T-helper 1 cell treated with Interleukin-12 subunit alpha and Interleukin-12 subunit beta and Interleukin-4 antibody, amounts not matched to agents 30 μg/mL and 1 μg/mL, for 36 hours (primary cell): ENCODE data around the gene MED27.

Source experiments
- H3K27ac Mint-ChIP-seq: one replicate; pipeline ENCODE4 v1.8.0; 2021; ENCODE audit warnings: mild to moderate bottlenecking, mixed read lengths
- H3K27me3 Mint-ChIP-seq: one replicate; pipeline ENCODE4 v1.8.0; 2021; ENCODE audit warnings: low read depth, mixed read lengths
- H3K36me3 Mint-ChIP-seq: one replicate; pipeline ENCODE4 v1.8.0; 2021; ENCODE audit warnings: low read depth, mixed read lengths
- H3K4me1 Mint-ChIP-seq: one replicate; pipeline ENCODE4 v1.8.0; 2021; ENCODE audit warnings: low read depth, mixed read lengths
- H3K4me3 Mint-ChIP-seq: one replicate; pipeline ENCODE4 v1.8.0; 2021; ENCODE audit warnings: mild to moderate bottlenecking, moderate library complexity, mixed read lengths
- H3K9me3 Mint-ChIP-seq: one replicate; pipeline ENCODE4 v1.8.0; 2021; ENCODE audit warnings: mixed read lengths

The MED27 gene

DNA sequence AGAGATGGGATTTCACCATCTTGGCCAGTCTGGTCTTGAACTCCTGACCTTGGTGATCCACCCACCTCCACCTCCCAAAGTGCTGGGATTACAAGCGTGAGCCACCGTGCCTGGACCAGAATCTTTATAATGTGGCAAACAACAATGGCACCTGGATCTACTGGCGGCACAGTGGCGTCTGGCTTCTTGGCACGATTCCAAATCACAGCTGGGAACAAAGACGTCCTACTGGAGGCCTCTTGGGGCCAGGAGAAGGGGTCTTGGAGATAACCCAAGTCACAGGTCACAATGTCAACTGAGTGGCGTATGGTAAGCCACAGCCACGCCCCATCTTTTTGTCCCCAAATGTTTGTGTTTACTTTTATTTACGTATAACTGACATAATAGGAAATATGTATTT is 262.0 kb downstream of the MED27 start:
- H3K9me3 Mint-ChIP-seq = no peaks in the 10 kb centered on the region
- no peak overlapping the region for H3K27ac Mint-ChIP-seq
- no peaks in the 10 kb centered on the region for H3K36me3 Mint-ChIP-seq
- H3K4me1 Mint-ChIP-seq = no peaks in the 10 kb centered on the region
- H3K27me3 Mint-ChIP-seq = peaks cover 12% of the 10 kb centered on the region
- H3K4me3 Mint-ChIP-seq = no peak overlapping the region

GRCh38 chr9:131817073-131817472 is 262.6 kb downstream of the MED27 start:
- Mint-ChIP-seq H3K4me1 (no peaks in the 10 kb centered on the region), H3K4me3 (no peak overlapping the region), H3K27ac (no peak overlapping the region), H3K36me3 (no peaks in the 10 kb centered on the region), H3K9me3 (no peaks in the 10 kb centered on the region), H3K27me3 (peaks cover 12% of the 10 kb centered on the region)

- no peaks in the 10 kb centered on the region for H3K4me1 Mint-ChIP-seq
- no peak overlapping the region for H3K27ac Mint-ChIP-seq
- H3K27me3 Mint-ChIP-seq = peaks cover 18% of the 10 kb centered on the region
- no peak overlapping the region for H3K4me3 Mint-ChIP-seq
- H3K36me3 Mint-ChIP-seq = no peaks in the 10 kb centered on the region
- H3K9me3 Mint-ChIP-seq = no peaks in the 10 kb centered on the region
Measured at GRCh38 chr9:131815970-131816873, 263.4 kb downstream of the MED27 start.

DNA sequence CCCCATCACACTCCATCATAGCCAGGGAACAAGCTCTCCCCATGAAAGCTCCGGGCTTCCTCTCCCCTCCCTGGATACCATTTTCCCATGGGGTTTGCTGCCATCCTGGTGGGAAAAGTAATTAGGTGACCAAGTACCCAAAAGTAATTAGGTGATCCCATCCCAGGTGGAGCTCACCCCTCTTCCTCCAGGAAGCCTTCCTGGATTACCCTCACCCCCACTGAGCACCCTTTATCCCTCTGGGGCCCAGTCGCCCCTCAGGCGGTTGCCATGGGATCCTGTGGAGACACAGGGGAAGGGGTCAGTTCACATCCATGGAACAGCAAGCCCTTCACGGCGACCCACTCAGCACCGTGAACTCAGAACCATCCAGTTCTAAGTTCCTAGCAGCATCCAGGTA is 265.0 kb downstream of the MED27 start:
- H3K9me3 Mint-ChIP-seq = no peaks in the 10 kb centered on the region
- peaks cover 13% of the 10 kb centered on the region for H3K27me3 Mint-ChIP-seq
- H3K4me1 Mint-ChIP-seq = no peaks in the 10 kb centered on the region
- H3K4me3 Mint-ChIP-seq = no peak overlapping the region
- no peaks in the 10 kb centered on the region for H3K36me3 Mint-ChIP-seq
- H3K27ac Mint-ChIP-seq = no peak overlapping the region

- Mint-ChIP-seq H3K9me3 (no peaks in the 10 kb centered on the region), H3K27ac (no peak overlapping the region), H3K27me3 (peaks cover 19% of the 10 kb centered on the region), H3K36me3 (no peaks in the 10 kb centered on the region), H3K4me1 (no peaks in the 10 kb centered on the region), H3K4me3 (no peak overlapping the region)
Measured at GRCh38 chr9:131813116-131813515, 266.6 kb downstream of the MED27 start.

DNA sequence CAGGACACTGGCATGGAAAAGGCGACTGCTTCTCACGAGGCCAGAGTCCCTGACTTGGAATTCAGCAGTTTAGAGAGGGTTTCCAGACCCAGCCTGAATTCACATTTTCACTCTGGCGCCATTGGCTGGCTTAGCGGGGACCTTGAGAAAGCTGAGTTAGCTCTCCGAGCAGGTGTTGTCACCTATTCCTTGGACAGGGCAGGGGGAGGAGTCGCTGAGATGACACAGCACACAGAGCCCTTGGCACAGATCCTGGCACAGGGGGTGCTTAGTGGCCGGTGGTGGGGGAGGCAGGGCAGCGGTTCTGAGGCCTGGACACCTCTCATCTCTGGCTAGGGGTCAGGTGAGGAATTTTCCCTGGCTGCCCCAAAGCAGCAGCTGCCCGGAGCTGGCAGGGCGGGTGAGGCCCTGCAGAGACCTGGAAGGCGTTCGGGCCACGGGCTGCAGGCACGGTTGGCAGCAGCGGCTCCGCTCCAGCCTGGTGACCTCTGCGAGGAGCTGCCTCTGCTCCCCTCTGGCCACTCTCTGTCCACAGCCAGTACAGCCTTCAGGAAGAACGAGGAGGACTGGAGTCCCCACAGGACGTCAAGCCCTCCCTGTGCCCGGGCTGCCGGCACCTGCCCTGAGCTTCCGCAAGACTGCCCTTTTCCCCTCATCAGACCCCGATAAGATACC is 267.4 kb downstream of the MED27 start:
- Mint-ChIP-seq H3K27me3 (peaks cover 19% of the 10 kb centered on the region), H3K4me3 (no peak overlapping the region)

GRCh38 chr9:131811405-131811804 is 268.3 kb downstream of the MED27 start:
- H3K4me3 Mint-ChIP-seq = no peak overlapping the region
- no peaks in the 10 kb centered on the region for H3K36me3 Mint-ChIP-seq
- peaks cover 17% of the 10 kb centered on the region for H3K27me3 Mint-ChIP-seq
- no peak overlapping the region for H3K27ac Mint-ChIP-seq
- H3K9me3 Mint-ChIP-seq = no peaks in the 10 kb centered on the region
- no peaks in the 10 kb centered on the region for H3K4me1 Mint-ChIP-seq

More for the DNA sequence above, 267.4 kb downstream of the MED27 start:
- Mint-ChIP-seq H3K9me3 (no peaks in the 10 kb centered on the region), H3K36me3 (no peaks in the 10 kb centered on the region), H3K27ac (no peak overlapping the region), H3K4me1 (no peaks in the 10 kb centered on the region)

DNA sequence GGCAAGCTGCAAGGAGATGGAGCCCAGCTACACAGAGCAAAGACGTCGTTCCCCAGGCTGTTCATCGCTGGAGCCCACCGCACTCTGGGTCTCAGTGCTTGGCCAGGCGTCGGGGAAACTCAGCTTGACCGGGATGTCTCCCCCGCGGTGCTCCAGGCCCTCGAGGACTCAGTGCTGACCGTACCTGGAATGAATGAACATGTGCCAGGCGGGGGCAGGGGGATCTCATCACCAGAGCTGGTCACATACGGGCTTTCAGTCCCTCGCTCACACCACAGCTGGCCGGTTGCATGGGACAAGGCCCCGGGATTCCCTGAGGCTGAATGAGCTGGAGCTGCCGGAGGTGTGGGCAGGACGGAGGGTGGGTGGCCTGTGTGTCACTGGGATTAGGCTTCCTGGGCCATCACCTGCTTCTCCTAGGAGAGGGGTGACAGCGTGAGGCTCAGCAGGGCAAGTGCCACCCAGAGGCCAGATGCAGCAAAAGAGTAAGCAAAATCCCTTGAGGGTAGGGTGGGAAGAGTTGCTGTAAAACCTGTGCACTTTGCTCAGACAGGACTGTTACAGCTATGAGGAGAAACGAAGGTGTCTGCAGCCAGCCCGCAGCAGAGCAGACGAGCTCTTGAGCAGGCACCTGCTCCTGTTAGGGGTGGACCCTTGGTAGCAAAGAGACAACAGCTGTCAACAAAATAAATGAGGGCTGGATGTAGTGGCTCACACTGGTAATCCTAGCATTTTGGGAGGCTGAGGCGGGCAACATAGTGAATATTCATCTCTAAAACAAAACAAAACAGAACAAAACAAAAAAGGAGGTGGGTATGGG is 269.1 kb downstream of the MED27 start:
- Mint-ChIP-seq H3K4me3 (no peak overlapping the region), H3K27ac (no peak overlapping the region), H3K9me3 (no peaks in the 10 kb centered on the region), H3K4me1 (no peaks in the 10 kb centered on the region), H3K36me3 (no peaks in the 10 kb centered on the region), H3K27me3 (peaks cover 21% of the 10 kb centered on the region)
